OCI-M2 (cell line): ENCODE results near the gene GFM2.
"Not testable (repeated sequence)": the region's sequence is repeated elsewhere in the genome, so short reads cannot be mapped to it uniquely, and the experiment has no call there.

ENCODE experiments used
- DNase-seq: peaks from one replicate; lab custom pipeline; 2025; ENCODE audit not compliant: unreplicated experiment; lab: John Stamatoyannopoulos, UW

Gene GFM2

GRCh38 chr5:74766849-74767578 is at the start of gene GFM2, which contains the start of gene NSA2:
Gene GFM2, minus strand, starts transcription at chr5:74767117. Its CDS starts 3,375 bp downstream, at chr5:74763742.
Gene NSA2, plus strand, starts transcription at chr5:74767249. Its CDS starts 112 bp downstream, at chr5:74767361.
- DNase-seq: peak; percentile 62

- no peak for DNase-seq
Observed at GRCh38 chr5:74810915-74811314, 44.0 kb upstream of the GFM2 start.

- no peak for DNase-seq
Observed at GRCh38 chr5:74801941-74802340, 35.0 kb upstream of the GFM2 start.

- no peak for DNase-seq
Observed at GRCh38 chr5:74801197-74801596, 34.3 kb upstream of the GFM2 start.

GRCh38 chr5:74798977-74799911 is 32.3 kb upstream of the GFM2 start:
- no peak for DNase-seq

- not testable (repeated sequence) for DNase-seq
Observed at GRCh38 chr5:74791669-74792068, 24.8 kb upstream of the GFM2 start.

GRCh38 chr5:74787424-74787823 is 20.5 kb upstream of the GFM2 start:
- no peak for DNase-seq

- DNase-seq: no peak
Observed at GRCh38 chr5:74786851-74787250, 19.9 kb upstream of the GFM2 start.

- DNase-seq: no peak
Observed at GRCh38 chr5:74778609-74779008, 11.7 kb upstream of the GFM2 start.

GRCh38 chr5:74772359-74772758 is 5.4 kb upstream of the GFM2 start:
- no peak for DNase-seq

GRCh38 chr5:74767579-74767913 is 629 bp upstream of the GFM2 start:
- no peak for DNase-seq

- DNase-seq: no peak
Observed at GRCh38 chr5:74766418-74766848, 484 bp downstream of the GFM2 start.

- no peak for DNase-seq
Observed at GRCh38 chr5:74765929-74766328, 988 bp downstream of the GFM2 start.

- no peak for DNase-seq
Observed at GRCh38 chr5:74765201-74765600, 1.7 kb downstream of the GFM2 start.

- no peak for DNase-seq
Observed at GRCh38 chr5:74763504-74763903, 3.4 kb downstream of the GFM2 start.

- DNase-seq: no peak
Observed at GRCh38 chr5:74762599-74762998, 4.3 kb downstream of the GFM2 start.

GRCh38 chr5:74761241-74761640 is 5.7 kb downstream of the GFM2 start:
- DNase-seq: no peak

GRCh38 chr5:74748742-74749141 is 18.2 kb downstream of the GFM2 start:
- DNase-seq: not testable (repeated sequence)

GRCh38 chr5:74738406-74738805 is 28.5 kb downstream of the GFM2 start:
- DNase-seq: no peak

GRCh38 chr5:74736759-74737158 is 30.2 kb downstream of the GFM2 start:
- no peak for DNase-seq

- no peak for DNase-seq
Observed at GRCh38 chr5:74725331-74725730, 41.6 kb downstream of the GFM2 start.

- no peak for DNase-seq
Observed at GRCh38 chr5:74722271-74722670, 44.6 kb downstream of the GFM2 start.
